Right kidney (tissue), 1 donor: ENCODE results near the gene TSHB.

Experiments used
- DNase-seq: peaks from one replicate; pipeline ENCODE4 v3.0.0-alpha.2; 2016

The TSHB gene

DNA sequence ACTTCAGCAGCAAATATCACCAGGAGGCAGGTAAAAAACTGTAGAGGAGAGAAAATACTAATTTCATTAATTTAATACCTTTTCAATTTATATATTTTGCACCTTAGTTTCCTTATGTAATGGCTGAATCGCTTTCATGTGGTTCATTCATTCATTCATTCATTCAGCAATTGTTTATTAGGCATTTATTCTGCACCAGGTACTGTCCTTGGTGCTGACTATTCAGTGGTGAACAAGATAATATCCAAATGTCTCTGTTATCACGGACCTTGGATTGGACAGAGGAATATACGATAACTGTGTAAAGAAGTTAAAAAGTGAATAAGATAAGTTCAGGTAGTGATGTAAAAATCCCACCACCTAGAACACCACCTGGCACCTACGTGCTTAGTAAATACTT is 30.9 kb downstream of the TSHB start:
- no peak for DNase-seq

DNA sequence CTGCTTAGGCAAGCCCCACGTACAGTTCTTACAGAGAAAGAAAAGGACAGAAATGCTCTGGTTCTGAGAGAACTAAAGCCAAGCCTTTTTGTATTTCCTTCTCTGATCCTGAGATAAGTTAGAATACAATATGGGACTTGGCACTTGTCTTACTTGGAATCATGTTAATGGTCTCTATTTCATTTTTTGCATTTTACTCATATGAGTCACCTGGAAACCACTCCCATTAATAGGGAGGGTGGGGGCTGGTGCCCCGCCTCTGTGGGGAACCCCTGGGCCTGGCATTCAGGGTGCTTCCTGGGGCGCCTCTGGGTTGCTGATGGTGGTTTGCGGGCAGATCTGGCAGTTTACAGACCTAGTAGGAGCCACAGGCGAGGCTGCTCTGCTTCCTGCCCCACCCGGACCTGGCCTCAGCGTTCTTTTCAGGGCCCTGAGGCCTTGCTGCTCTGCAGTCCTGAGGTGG is 32.9 kb downstream of the TSHB start:
- DNase-seq, result no peak

DNA sequence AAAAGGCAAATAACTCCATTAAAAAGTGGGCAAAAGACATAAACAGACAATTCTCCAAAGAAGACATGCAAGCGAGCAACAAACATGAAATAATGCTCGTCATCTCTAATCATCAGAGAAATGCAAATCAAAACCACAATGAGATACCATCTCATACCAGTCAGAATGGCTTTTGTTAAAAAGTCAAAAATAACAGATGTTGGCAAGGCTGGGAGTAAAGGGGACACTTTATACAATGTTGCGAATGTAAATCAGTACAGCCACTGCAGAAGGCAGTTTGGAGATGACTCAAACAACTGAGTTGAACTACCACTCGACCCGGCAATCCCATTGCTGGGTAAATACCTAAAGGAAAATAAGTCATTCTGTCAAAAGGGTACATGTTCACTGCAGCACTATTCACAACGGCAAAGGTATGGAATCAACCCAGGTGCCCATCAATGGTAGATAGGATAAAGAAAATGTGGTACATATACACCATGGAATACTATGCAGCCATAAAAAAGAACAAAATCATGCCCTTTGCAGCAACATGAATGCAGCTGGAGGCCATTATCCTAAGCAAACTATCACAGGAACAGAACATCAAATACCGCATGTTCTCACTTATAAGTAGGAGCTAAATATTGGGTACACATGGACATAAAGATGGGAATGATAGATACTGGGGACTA is 33.7 kb downstream of the TSHB start:
- no peak for DNase-seq

DNA sequence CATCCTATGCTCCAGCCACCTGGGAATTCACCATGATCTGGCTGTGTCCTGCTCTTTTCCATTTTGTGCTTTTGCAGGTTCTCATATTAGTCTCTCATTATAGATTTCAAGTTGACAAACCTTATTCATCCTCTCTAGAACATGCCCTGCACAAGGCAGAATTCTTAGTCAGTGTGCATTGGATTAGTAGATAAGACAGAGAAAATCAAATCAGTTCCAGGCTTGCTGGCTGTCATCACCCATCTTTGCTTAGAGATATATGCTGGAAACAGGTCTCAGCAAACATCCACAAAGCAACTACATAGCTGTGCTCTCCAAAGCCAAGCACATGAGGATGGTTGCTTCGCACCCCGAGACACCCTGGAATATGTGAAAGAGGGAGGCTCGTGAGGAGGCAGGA is 34.8 kb downstream of the TSHB start:
- no peak for DNase-seq

DNA sequence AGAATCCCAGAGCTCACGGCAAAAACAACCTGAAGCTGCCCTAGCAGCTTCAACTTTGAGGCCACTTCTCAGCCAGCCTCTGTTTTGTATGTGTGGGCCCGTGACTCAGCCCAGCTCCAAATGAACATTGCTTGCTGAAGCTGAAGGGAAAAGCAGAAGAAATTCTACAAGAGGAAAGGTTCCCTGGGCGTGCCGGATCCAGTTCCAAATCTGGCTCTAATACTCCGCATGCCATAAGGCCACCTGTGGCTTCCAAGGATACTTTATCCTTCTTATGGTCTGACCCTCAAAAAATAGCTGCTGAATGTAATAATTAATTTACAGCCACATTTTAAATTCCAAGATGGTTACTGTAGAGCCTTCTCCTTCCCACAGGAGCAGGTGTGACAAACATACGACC is 35.4 kb downstream of the TSHB start:
- DNase-seq, result no peak

DNA sequence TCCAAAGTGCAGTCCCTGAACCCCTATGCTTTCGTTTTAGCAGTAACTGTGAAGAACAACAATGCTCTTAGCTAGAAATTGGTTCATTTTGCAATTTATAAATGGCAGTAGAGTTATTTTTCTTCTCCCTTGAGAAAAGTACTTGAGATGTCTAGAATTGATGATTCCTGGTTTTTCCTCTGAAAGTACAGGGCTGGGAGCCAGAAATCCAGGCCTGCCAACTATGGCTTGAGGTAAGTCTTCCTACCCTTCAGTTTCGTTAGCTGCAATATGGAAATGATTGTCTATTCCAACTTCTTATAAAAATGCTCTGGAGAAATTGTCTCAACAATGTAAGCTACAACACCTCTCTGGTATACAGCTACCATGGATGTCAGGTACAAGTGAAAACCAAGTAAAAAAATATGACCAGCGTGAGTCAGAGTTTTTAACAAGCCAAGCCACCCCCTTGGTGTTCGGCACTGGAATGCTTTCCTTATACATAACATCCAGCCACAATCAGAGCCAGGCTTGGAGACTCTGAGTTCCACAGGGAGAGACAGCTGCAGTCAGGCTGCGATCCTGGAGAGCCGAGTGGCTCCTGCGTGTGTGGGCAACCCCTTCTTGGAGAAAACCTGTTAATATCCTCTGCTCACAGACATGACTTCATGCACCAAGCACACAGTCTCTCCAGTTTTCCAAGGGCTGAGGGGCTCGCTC is 37.7 kb downstream of the TSHB start:
- DNase-seq, result no peak

DNA sequence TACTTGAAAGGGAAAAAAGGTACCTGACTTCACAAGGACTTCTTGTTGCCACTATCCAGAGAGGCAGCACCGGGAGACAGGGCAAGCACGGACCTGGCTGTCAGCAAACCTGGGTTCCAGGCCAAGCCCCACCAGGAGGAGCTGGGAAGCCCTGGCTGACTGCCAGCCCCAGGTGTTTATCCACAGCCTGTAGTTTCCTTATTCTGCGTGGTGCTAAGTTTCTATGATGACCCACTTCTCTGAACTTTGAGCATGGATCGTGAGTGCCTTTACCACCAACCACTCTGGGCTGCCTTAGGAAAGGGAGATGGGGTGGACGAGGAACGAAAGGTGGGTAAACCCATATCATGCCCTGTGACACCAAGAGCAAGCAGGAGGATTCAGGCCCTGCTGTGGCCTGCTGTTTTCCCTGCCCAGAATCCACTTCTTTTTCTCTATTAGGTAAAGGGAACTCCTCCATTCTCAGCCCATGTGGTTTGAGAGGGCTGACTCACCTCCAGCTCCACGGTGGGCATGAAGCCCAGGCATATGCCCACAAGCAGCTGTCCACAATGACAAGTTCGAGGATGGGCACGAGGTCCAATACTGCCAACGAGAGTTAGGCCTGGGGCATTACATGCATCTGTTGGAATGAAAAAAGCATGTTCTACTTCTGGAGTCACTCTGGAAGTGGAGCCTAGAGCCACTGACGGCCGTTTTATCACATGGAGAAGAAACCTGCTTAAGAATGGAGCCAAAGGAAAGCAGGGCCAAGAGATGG is 39.4 kb downstream of the TSHB start:
- DNase-seq, result no peak

DNA sequence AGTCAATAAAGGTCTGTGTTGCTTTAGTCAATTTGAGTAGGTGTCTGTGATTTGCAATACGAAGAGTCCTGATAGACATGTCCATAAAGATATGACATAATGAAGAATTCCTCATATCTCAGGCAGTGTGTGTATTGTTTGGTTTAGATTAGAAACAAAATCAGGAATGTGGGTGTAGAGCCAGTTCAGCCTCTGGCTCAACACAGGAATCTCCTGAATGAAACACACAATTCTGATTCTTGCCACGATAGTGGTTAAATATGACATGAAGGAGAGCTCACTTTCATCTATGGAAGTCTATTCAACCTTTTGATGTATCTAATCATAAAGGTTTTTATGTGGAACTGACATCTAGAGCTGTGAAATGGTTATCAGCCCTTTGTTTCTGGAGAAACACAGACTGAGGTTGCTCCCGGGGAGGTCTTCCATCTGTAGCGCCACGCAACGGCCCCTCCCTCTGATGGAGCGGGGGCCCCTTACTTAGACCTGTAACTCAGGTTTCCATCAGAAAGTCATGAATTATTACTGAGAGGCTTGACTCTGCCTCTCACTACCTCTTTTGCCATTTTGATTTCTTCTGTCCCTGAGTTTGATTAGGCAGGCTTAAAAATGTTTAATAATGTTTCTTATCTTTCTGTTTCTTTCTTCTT is 40.2 kb downstream of the TSHB start:
- DNase-seq, result no peak

DNA sequence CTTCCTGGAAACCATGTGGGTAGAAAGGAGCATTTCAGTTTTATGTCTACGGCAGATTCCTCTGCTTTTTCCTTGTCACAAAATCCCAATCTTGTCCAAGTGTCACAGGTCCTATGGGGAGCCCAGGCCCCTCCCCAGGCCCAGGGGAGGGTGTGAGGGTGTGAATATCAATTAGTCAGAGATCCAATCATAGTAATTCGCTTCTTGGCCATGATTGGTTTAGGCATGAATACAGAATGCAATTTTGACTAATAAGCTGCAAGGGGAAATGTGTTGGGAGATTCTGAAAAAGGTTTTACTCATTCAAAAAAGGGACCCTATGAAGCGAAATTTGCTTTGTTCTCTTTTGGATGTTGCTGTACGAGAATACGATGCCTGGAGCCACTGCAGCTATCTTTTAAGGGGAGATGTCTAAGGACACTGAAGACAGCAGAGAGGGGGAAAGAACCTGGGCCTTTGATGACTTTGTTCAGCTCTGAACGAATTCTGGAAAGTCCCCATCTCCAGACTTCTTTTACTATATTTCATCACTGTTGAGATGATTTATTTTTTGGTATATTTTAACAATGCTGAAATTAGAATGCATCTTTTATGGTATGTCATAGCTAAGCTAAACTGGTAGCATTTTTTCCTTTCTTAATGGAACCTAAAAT is 41.5 kb downstream of the TSHB start:
- no peak for DNase-seq

DNA sequence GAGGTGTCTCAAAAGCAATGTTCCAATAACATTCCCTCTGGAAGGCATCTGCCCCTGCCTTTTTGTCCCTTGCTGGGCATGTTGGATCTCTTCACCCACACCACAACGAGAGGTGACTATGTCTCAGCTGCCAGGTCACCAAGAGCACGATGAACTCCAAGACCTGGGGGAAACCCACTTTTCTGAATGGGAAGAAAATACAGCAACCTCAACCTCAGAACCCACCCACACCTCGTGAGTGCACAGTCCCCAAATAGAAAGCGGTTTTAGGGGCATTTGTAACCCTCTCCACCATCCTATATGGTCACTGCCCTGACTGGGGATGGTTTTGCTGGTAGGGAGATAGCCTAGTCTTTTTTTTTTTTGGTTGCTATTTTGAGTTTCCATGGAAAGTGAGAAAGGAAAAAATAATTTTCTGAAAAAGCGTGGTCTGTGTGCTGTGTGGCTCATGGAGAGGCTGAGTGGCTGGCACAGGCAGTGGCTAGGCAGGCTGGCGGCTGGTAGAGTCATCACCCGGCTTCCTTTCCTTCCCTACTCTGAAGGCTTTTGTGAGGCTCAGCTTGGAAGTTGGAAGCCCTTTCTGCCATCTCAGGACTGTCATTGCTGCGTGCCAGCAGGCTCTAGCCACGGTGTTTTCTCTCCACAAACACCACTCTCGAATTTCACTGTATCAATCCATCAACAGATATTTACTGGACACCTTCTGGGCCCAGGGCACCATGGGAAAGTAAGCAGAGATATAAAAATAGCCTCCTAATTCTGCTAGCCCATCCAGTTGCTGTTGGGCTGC is 43.9 kb downstream of the TSHB start:
- no peak for DNase-seq

DNA sequence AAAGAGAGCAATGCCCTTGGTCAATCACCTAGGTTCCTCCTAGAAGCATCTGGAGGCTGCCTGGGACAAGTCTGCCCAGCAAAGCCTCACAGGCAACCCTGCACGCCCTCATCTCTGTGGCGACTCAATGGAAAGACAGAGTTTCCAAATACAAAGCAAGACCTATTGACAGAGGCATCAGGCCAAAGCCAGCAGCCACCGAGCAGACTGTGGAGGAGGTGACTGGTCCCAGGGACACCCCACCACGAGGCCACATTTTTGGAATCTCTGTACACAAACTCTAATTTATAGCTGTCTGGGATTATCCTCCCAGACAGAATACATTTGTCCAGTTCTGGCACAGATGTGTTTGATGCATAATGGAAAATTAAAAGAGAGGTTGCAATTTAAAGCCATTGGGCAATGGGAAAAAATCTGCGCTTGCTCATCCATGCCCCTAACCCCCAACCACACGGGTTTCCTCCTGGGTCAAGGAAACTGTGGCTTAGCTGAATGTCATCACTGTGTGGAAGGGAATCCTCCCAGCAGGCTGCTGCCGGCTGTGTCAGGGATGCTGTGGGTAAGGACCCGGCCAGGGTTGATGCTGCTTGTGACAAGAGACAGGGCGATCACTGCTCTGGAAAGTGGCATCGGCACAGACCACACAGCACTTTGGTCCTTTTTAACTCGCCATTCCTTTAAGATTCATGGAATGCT is 45.4 kb downstream of the TSHB start:
- no peak for DNase-seq

DNA sequence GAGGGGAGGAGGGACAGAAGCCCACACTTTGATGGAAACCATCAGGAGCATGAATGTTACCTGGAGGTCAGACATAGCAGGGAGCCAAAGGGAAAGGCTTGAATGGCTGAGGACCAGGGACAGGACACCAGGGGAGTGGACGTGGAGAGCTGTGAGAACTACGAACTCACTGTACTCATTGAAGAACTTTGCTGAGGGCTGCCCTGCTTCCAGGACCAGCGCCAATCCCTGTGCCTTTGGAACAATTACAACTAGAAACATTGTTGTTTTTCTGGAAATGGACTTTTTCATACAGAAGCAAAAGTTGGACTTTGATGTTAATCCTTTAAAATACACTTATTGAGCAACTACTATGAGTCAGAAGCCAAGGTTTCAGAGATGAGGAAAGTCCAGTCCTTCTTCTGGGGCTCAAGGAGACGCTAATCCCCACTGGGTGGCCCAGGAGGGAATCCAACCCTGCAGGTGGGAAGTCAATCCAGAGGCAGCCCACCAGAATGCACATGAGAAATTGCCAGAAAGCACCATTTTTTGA is 46.8 kb downstream of the TSHB start:
- no peak for DNase-seq

DNA sequence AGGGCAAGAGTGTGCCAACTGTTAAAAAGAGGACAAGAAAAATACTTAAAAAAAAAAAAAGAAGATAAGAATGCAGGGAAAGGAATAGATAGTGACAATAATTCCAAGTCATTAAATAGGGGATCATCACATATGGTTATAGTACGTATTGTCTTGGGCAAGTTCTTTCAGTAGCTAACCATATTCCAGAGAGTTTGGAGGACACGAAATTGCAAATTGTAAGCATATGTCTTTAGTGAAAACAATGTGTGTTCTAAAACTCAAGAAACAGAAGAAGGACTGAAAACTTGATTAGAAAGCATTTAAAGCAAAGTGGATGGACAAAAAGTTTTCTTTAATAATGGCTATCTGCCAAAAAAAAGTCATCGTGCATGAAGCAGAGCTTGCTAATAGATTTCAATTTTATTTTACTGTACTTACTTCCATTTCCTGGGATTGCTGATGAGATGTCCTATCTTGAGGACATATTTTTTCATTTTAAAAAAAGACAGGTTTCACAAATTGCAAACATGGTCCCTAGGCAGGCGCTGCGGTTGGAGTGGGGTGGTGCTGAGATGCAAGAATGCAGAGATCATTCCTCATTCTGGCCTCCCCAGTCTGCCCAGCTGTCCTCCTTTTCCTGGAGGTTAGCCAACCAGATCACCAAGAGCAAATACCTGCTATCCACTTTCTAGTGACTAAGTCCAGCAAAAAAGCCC is 47.8 kb downstream of the TSHB start:
- no peak for DNase-seq

DNA sequence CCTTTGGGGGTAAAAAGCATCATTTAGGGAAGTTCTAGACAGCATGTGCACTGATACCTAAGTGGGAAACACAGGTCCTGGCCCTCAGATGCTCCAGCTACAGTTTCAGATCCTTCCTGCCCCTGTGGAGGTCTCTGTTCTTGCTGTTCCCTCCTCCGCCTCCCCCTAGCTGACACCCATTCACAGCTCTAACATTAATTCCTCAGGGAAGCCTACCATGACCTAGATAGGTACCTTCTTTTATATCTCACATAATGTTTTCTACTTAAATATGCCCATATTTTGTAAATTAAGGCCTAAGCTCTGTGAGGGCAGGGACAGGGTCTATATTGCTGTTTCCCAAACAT is 48.3 kb downstream of the TSHB start:
- DNase-seq, result no peak

DNA sequence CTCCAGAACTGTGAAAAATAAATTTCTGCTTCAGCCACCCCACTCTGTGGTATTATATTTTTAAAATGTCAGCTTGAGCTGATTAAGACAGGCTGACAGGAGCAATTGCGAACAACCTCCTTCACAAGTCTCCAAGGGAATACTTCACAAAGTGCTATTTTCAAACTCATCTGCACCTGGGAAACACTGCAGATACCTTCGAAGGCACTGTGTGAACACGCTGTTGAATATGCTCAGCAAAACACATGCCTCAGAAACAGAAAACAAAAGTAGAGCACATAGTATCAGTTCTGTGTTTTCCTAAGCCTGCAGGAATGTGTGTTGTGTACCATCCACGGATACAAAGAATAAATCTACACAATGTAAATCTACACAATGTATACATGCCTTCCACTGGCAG is 49.1 kb downstream of the TSHB start:
- DNase-seq, result no peak

DNA sequence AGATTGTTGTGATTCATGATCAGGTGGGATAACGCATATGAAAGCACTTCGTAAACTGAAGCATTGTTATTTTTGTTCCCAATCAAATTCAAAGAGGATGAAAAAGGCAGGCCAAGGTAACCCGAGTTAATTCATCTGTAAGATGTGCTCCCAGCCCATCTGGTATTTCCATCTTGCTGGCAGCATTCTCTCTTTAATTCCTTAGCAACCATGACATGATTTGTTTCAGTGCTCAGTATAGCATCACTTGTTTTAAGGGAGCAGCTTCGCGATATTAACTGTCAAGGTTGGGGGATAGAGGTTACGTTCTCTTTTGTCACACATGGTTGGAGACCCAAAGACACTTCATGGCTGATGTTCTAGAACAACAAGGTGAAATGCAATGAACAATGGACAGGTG is 53.3 kb downstream of the TSHB start:
- no peak for DNase-seq
